Sigmoid colon (tissue), 7 donors: ENCODE measurements around the gene ASB4. TPM values are rescaled to one million over a fixed set of nuclear protein-coding genes. Genes with fewer than 3 reads are reported as not detected.
A peak's percentile ranks its signal among the peaks of the same experiment; 100 is the strongest.

Experiments
- DNase-seq: peaks from one replicate; pipeline ENCODE4 v3.0.0-alpha.2; 2019
- H3K27ac ChIP-seq, 4 donors: fragments of 200-600 bp; sonication (generic); one replicate each; pipeline ENCODE4 v1.5.1; 2016 to 2019; ENCODE audit warnings: mild to moderate bottlenecking in 1 of 4
- H3K27me3 ChIP-seq, 3 donors: fragments of 200-600 bp; sonication (generic); one replicate each; pipeline ENCODE4 v1.5.1; 2019; ENCODE audit warnings: mild to moderate bottlenecking in 1 of 3
- H3K36me3 ChIP-seq, 4 donors: fragments of 200-600 bp; sonication (generic); one replicate each; pipeline ENCODE4 v1.5.1; 2016 to 2019
- H3K4me1 ChIP-seq, 4 donors: fragments of 200-600 bp; sonication (generic); one replicate each; pipeline ENCODE4 v1.5.1; 2017 to 2019
- H3K4me3 ChIP-seq, 4 donors: fragments of 200-600 bp; sonication (generic); one replicate each; pipeline ENCODE4 v1.5.1; 2017 to 2019; ENCODE audit warnings: mild to moderate bottlenecking in 2 of 4, moderate library complexity in 1 of 4
- H3K9me3 ChIP-seq, 4 donors: fragments of 200-600 bp in 3 of 4; sonication (generic) in 3 of 4; one replicate each; pipeline versions ENCODE4 v1.5.1 to v1.6.1; 2013 to 2019
- EP300 ChIP-seq, 4 donors: sonication (generic); formaldehyde crosslinking; IDR thresholded peaks; one replicate each; pipeline ENCODE4 v1.6.1; 2017; ENCODE audit warnings: antibody characterized with exemption in 4 of 4
- POLR2A ChIP-seq, 2 donors: fragments of 450-650 bp; IDR thresholded peaks; one replicate each; pipeline ENCODE4 v1.6.1; 2016; ENCODE audit warnings: antibody characterized with exemption in 2 of 2, mild to moderate bottlenecking in 2 of 2, moderate library complexity in 2 of 2
- POLR2AphosphoS5 ChIP-seq, 4 donors: sonication (generic); formaldehyde crosslinking; IDR thresholded peaks; one replicate each; pipeline ENCODE4 v1.6.1; 2017; ENCODE audit warnings: antibody characterized with exemption in 4 of 4
- WGBS, 2 donors: extraction: QIAGEN DNeasy Blood & Tissue Kit; methylation state at CpG; one replicate each; pipeline ENCODE4 v1.1.7; 2013; 5-methylcytosine and 5-hydroxymethylcytosine counted together
- intact Hi-C: fragments of 100-400 bp; cut with DNase I; formaldehyde crosslinking; loops from one replicate; pipeline ENCODE4 v1.15.1; 2023
- polyA plus RNA-seq, 3 donors: library from polyadenylated mRNA; stranded (reverse); fragments of 200-250 nt; gene quantifications; one replicate each; pipeline ENCODE4 v1.2.3, GENCODE V29; 2013
- total RNA-seq, 4 donors: library from RNA; depleted of rRNA; stranded (reverse); fragments of >200 nt; gene quantifications; one replicate each; pipeline ENCODE4 v1.1.0, GENCODE V29; 2016
- TF ChIP-seq, protein P1 (sequence below), 4 experiments: fragments of 450-650 bp in 3 of 4; fragments of 200-600 bp in 1 of 4; IDR thresholded peaks; one replicate each; pipeline ENCODE4 v1.5.1; 2016 to 2019; ENCODE audit warnings: antibody characterized with exemption in 4 of 4, mild to moderate bottlenecking in 3 of 4, moderate library complexity in 2 of 4
- donor health status: healthy with polysubstance abuse.
- donor health status: Bipolar disorder and iron deficiency.
- donor health status: healthy.

ASB4 gene
- total and polyA plus RNA-seq, 7 donors: 0.19 TPM; not detected in 6

DNA sequence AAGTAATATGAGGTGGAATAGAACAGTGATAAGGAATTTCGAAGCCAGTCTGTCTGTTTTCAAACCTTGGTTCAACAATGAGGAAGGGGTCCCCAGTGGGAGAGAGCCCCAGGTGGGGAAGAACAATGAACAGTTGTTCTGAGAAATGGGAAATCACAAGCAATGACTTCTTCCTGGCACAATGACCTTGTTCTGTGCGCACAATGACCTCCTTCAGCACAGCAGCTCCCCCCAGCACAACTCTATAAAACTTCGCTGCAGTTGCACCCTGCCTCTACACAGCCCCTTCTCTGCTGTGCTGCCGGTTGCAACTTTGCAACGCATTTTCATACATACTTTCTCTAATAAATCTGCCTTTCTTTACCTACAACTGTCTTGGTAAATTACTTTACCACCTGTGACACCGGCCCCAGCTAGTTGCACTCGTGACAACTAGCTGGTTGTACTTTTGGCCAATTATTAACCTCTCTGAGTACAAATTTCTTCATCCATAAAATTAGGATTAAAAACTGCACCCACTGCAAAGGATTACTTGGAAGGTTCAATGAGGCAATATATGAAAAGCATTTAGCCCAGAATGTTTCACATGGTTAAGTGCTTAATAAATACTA lies 40.5 kb downstream of the ASB4 start:
- Histone ChIP-seq H3K4me3 (no peak overlapping the region), H3K27me3 (no peaks in the 10 kb centered on the region), H3K4me1 (peaks cover 0 to 9% (median 5%) of the 10 kb centered on the region in 4 donors), H3K9me3 (no peaks in the 10 kb centered on the region), H3K27ac (no peak overlapping the region), H3K36me3 (no peaks in the 10 kb centered on the region)
- TF ChIP-seq EP300 (IDR thresholded peaks at IDR 0.05): no peak
- no peak for TF ChIP-seq POLR2AphosphoS5 (IDR thresholded peaks at IDR 0.05)
- TF ChIP-seq, protein P1, sequence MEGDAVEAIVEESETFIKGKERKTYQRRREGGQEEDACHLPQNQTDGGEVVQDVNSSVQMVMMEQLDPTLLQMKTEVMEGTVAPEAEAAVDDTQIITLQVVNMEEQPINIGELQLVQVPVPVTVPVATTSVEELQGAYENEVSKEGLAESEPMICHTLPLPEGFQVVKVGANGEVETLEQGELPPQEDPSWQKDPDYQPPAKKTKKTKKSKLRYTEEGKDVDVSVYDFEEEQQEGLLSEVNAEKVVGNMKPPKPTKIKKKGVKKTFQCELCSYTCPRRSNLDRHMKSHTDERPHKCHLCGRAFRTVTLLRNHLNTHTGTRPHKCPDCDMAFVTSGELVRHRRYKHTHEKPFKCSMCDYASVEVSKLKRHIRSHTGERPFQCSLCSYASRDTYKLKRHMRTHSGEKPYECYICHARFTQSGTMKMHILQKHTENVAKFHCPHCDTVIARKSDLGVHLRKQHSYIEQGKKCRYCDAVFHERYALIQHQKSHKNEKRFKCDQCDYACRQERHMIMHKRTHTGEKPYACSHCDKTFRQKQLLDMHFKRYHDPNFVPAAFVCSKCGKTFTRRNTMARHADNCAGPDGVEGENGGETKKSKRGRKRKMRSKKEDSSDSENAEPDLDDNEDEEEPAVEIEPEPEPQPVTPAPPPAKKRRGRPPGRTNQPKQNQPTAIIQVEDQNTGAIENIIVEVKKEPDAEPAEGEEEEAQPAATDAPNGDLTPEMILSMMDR (IDR thresholded peaks at IDR 0.05): no peak
- TF ChIP-seq POLR2A (IDR thresholded peaks at IDR 0.05): no peak
- WGBS, 2 donors: 21 to 68% methylated on average over 7 of the region's 7 CpGs
- intact Hi-C loops: no loop called here
- DNase-seq: no peak

DNA sequence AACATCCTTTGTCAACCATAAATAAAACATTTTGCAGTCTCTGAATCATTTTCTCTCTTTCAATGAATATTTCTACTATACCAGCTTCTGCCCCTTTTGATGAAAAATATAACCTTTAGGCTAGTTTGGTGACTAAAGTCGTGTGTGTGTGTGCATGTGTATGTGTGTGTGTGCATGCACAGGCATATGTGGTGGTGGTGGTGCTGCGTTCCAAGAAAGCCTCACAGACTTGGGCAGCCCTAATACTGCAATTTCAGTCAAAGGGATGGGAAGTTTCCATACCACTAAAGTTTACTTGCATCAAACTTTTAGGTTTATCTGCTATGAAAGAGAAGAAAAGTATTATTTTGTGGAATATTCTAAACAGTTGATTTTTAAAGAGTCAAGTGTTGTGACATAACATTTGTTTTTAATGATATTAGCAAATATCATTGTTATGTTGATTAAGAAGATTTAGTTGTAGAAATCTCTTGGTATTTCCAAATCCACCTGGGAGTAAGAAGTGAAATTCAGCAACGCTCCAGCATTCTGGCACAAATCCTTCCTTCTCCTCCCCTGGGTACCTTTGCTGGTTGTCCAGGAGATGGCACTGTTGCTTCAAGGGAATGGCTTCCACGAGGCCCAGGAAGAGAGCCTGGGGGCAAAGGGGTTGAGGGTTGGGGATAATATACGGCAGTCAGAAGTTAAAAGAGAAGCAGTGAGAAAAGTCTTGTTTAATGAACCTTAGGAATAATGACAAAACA lies 41.5 kb downstream of the ASB4 start:
- Histone ChIP-seq H3K4me3 (no peak overlapping the region), H3K27me3 (no peaks in the 10 kb centered on the region), H3K36me3 (no peaks in the 10 kb centered on the region), H3K27ac (no peak overlapping the region), H3K9me3 (no peaks in the 10 kb centered on the region), H3K4me1 (peaks cover 0 to 19% (median 9%) of the 10 kb centered on the region in 4 donors)
- peak; percentile 74 for DNase-seq
- TF ChIP-seq POLR2AphosphoS5 (IDR thresholded peaks at IDR 0.05) (peak in 1 of 4 donors; percentile 15), POLR2A (IDR thresholded peaks at IDR 0.05) (no peak)
- TF ChIP-seq, protein P1 (IDR thresholded peaks at IDR 0.05): peak; percentile 83 to 94 (median 88)
- intact Hi-C loops: loop anchor here (1.0 kb wide), 1 partner anchor 159 kb away; no protein-coding TSS in a partner anchor
- WGBS, 2 donors: 13 to 30% methylated on average over 5 of the region's 5 CpGs

DNA sequence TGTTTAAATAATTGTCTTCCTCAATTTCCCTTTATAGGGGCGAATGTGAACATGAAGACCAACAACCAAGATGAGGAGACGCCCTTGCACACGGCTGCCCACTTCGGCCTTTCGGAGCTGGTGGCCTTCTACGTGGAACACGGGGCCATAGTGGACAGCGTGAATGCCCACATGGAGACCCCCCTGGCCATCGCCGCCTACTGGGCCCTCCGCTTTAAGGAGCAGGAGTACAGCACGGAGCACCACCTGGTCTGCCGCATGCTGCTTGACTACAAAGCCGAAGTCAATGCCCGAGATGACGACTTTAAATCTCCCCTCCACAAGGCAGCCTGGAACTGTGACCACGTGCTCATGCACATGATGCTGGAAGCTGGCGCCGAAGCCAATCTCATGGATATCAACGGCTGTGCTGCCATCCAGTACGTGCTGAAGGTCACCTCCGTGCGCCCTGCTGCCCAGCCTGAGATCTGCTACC lies 42.1 kb downstream of the ASB4 start:
- Histone ChIP-seq H3K4me1 (peaks cover 0 to 20% (median 9%) of the 10 kb centered on the region in 4 donors), H3K27me3 (no peaks in the 10 kb centered on the region), H3K27ac (no peak overlapping the region), H3K36me3 (no peaks in the 10 kb centered on the region), H3K9me3 (no peaks in the 10 kb centered on the region), H3K4me3 (no peak overlapping the region)
- TF ChIP-seq, protein P1 (IDR thresholded peaks at IDR 0.05): peak in 1 of 4 experiments; percentile 1
- no peak for TF ChIP-seq POLR2AphosphoS5 (IDR thresholded peaks at IDR 0.05)
- intact Hi-C loops: loop anchor here (1.0 kb wide), 1 partner anchor 158 kb away; no protein-coding TSS in a partner anchor
- WGBS, 2 donors: 89 to 92% methylated on average over 23 of the region's 23 CpGs
- peak; percentile 66 for DNase-seq

DNA sequence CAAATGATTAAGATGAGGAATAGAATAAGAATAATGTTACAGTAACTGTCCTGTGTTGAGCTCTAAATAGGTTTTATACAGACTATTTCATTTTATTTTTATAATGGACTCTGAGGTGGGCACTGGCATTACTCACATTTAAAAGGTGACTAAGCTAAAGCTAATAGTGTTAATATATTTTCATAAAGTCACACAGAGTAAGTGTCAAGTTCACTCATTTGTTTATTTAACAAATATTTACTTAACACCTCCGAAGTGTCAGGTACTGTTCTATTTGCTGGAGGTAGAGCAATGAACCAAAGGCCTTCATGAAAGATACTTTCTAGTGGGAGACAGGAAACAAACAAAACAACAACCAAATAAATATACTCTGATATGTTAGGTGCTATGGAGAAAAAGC lies 44.0 kb downstream of the ASB4 start:
- 11 to 62% methylated on average over 1 of the region's 1 CpG for WGBS, 2 donors
- Histone ChIP-seq H3K4me1 (peaks cover 0 to 20% (median 9%) of the 10 kb centered on the region in 4 donors), H3K27me3 (no peaks in the 10 kb centered on the region), H3K36me3 (no peaks in the 10 kb centered on the region), H3K4me3 (no peak overlapping the region), H3K9me3 (no peaks in the 10 kb centered on the region), H3K27ac (no peak overlapping the region)
- intact Hi-C loops: no loop called here
- no peak for DNase-seq
- TF ChIP-seq, protein P1 (IDR thresholded peaks at IDR 0.05): no peak
- TF ChIP-seq POLR2AphosphoS5 (IDR thresholded peaks at IDR 0.05) (no peak), EP300 (IDR thresholded peaks at IDR 0.05) (no peak)
